CD4-positive, alpha-beta memory T cell (primary cell): Measurements from ENCODE around the gene ERICH6. TPM values are rescaled to one million over a fixed set of nuclear protein-coding genes. Genes with fewer than 3 reads are reported as not detected.

Experiments used
- CTCF ChIA-PET: fragments of 350-600 bp; sonication (Branson Sonifier 250); formaldehyde crosslinking; loops from one replicate; lab custom pipeline; 2021; ENCODE audit warnings: inconsistent platforms; ENCODE audit not compliant: partially characterized antibody; lab: Charles Lee
- POLR2A ChIA-PET: fragments of 350-600 bp; sonication (Branson Sonifier 250); formaldehyde crosslinking; loops from one replicate; lab custom pipeline; 2021; ENCODE audit not compliant: partially characterized antibody; lab: Charles Lee
- DNase-seq, 5 donors: peaks; one replicate each; pipeline versions ENCODE4 v3.0.0 to v3.0.0-alpha.2; 2020 to 2022; ENCODE audit warnings: mixed read lengths in 1 of 5
- H3K27ac ChIP-seq: one replicate; pipeline ENCODE4 v1.7.0; 2013; ENCODE audit warnings: low read depth, low read length
- H3K27me3 ChIP-seq: 2 replicates; pipeline ENCODE4 v1.7.0; 2013; ENCODE audit warnings: mild to moderate bottlenecking, low read length, moderate library complexity; ENCODE audit not compliant: insufficient read depth
- H3K36me3 ChIP-seq: 2 replicates; pipeline ENCODE4 v1.7.0; 2013; ENCODE audit warnings: mild to moderate bottlenecking, low read length, moderate library complexity; ENCODE audit not compliant: insufficient read depth
- H3K4me1 ChIP-seq: 2 replicates; pipeline ENCODE4 v1.7.0; 2013; ENCODE audit warnings: mild to moderate bottlenecking, low read length, moderate library complexity; ENCODE audit not compliant: insufficient read depth
- H3K4me3 ChIP-seq, 2 donors: one replicate each; pipeline ENCODE4 v1.7.0; 2013; ENCODE audit warnings: low read length in 2 of 2, mild to moderate bottlenecking in 1 of 2
- H3K9me3 ChIP-seq, 2 donors: one replicate each; pipeline ENCODE4 v1.7.0; 2013; ENCODE audit warnings: low read length in 2 of 2, control low read depth in 1 of 2; ENCODE audit not compliant: control insufficient read depth in 1 of 2
- H3K27ac Mint-ChIP-seq, 7 donors: one replicate each; pipeline ENCODE4 v1.8.0; 2020 to 2021; ENCODE audit warnings: mixed read lengths in 7 of 7, mild to moderate bottlenecking in 6 of 7, inconsistent platforms in 3 of 7, moderate library complexity in 3 of 7
- H3K27me3 Mint-ChIP-seq, 2 donors: one replicate each; pipeline ENCODE4 v1.8.0; 2020 to 2021; ENCODE audit warnings: mixed read lengths in 2 of 2
- H3K36me3 Mint-ChIP-seq, 2 donors: one replicate each; pipeline ENCODE4 v1.8.0; 2020 to 2021; ENCODE audit warnings: mixed read lengths in 2 of 2, inconsistent platforms in 1 of 2, mild to moderate bottlenecking in 1 of 2
- H3K4me1 Mint-ChIP-seq, 4 donors: one replicate each; pipeline ENCODE4 v1.8.0; 2020 to 2021; ENCODE audit warnings: mixed read lengths in 4 of 4, mild to moderate bottlenecking in 1 of 4
- H3K4me3 Mint-ChIP-seq, 8 donors: one replicate each; pipeline ENCODE4 v1.8.0; 2020 to 2021; ENCODE audit warnings: mixed read lengths in 8 of 8, mild to moderate bottlenecking in 7 of 8, moderate library complexity in 6 of 8, inconsistent platforms in 3 of 8
- H3K9me3 Mint-ChIP-seq, 8 donors: one replicate each; pipeline ENCODE4 v1.8.0; 2020 to 2021; ENCODE audit warnings: mixed read lengths in 8 of 8, mild to moderate bottlenecking in 5 of 8, inconsistent platforms in 3 of 8, moderate library complexity in 1 of 8
- intact Hi-C: fragments of 100-400 bp; cut with micrococcal nuclease; formaldehyde crosslinking; loops from one replicate; pipeline ENCODE4 v1.15.1; 2023
- polyA plus RNA-seq, 2 donors: library from polyadenylated mRNA; unstranded; fragments of 300-500 nt; fragmentation: Illumina TruSeq; gene quantifications; one replicate each; pipeline ENCODE4 v1.2.3, GENCODE V29; 2021
- total RNA-seq, 2 experiments: library from RNA; stranded (reverse); gene quantifications; one replicate each; pipeline ENCODE4 v1.2.3, GENCODE V29; 2021

ERICH6 gene
- total and polyA plus RNA-seq, 4 experiments from 2014 or later = 0.75 TPM; not detected in 3

DNA sequence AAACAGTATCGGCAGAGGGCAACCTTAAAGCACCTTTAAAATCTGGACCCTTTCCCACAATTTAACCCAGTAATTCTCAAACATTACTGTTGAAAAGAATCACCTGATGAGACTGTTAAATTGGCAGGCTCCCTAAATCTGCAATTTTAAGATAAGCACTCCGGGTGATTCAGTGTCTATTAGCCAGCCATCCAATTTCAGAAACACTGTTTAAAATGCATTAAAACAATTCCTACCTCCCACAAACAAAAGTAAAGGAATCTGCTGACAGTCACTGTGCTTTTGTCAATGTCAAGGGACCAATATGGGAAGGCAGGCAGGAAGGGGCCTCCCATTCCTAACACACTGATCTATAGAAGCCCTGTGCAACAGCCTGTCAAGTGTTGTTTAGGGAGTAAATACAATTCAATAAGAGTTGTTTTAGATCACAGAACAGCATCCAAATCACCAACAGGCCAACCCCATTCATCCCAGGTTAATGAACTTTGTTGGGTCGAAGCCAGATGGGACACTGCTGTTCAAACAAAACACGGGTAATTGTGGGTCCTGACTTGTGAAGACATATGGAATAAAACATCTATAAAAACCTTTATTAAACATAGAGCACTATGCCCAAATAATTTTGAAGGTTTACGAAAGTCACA, 37.9 kb upstream of the ERICH6 start:
- ChIA-PET CTCF (no interaction called here), POLR2A (interaction anchor here (1.0 kb wide), 1 partner anchor 22 kb away, joined by 3 read pairs; no protein-coding TSS in a partner anchor)
- intact Hi-C loops = no loop called here
- Histone ChIP-seq H3K4me1 (peaks cover 72% of the 10 kb centered on the region), H3K9me3 (no peaks in the 10 kb centered on the region), H3K27me3 (no peaks in the 10 kb centered on the region), H3K36me3 (peaks cover 20% of the 10 kb centered on the region), H3K4me3 (no peak overlapping the region), H3K27ac (no peak overlapping the region)
- Mint-ChIP-seq H3K36me3 (peaks cover 22 to 29% of the 10 kb centered on the region in 2 donors), H3K27ac (peak overlapping the region in 3 of 7 donors; percentile 65 to 94 (median 70)), H3K4me1 (peaks cover 48 to 91% (median 73%) of the 10 kb centered on the region in 4 donors), H3K27me3 (no peaks in the 10 kb centered on the region), H3K9me3 (peaks cover 0 to 2% (median 0%) of the 10 kb centered on the region in 8 donors), H3K4me3 (no peak overlapping the region)
- no peak for DNase-seq

GRCh38 chr3:150740733-150741496, 37.2 kb upstream of the ERICH6 start:
- peaks cover 46 to 84% (median 67%) of the 10 kb centered on the region in 4 donors for H3K4me1 Mint-ChIP-seq
- Histone ChIP-seq H3K36me3 (peaks cover 20% of the 10 kb centered on the region), H3K9me3 (no peaks in the 10 kb centered on the region), H3K27ac (no peak overlapping the region), H3K27me3 (no peaks in the 10 kb centered on the region), H3K4me3 (no peak overlapping the region), H3K4me1 (peaks cover 65% of the 10 kb centered on the region)
- H3K36me3 Mint-ChIP-seq = peaks cover 22 to 29% of the 10 kb centered on the region in 2 donors
- ChIA-PET POLR2A (interaction anchor here (1.5 kb wide), 1 partner anchor 23 kb away, joined by 4 read pairs; no protein-coding TSS in a partner anchor), CTCF (interaction anchor here (0.7 kb wide), 1 partner anchor 28 kb away, joined by 3 read pairs; no protein-coding TSS in a partner anchor)
- no peak overlapping the region for H3K4me3 Mint-ChIP-seq
- H3K9me3 Mint-ChIP-seq = peaks cover 0 to 2% (median 0%) of the 10 kb centered on the region in 8 donors
- H3K27ac Mint-ChIP-seq = peak overlapping the region in 6 of 7 donors; percentile 37 to 94 (median 66)
- no peak for DNase-seq
- intact Hi-C loops = no loop called here
- no peaks in the 10 kb centered on the region for H3K27me3 Mint-ChIP-seq

DNA sequence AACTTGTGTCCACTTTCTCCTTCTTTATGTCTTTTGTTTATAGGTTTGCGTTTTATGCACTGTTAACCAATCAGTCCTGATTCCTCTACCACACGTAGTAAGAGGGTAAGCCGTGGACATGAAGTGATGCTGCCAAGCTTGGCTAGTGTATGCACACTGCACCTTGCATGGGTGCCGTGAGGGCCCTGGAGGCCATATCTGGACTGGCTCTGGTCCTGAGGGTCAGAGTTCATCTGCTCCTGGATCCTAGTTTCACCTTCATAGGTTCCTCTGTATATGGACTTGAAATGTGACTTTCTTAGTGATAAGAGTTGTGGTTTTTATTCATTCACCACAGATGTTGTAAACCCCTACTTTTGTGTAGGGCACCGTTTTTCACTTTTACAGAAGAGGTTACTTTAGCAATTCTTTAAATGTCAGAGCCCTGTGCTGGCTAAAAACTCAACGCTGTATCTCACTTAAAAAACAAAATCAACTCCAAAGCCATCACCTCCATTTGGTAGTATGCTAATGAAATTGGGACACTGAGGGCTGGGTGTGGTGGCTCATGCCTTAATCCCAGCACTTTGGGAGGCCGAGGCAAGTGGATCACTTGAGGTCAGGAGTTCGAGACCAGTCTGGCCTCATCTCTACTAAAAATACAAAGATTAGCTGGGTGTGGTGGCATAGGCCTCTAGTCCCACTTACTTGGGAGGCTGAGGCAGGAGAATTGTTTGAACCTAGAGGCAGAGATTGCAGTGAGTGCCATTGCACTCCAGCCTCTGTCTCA, 36.3 kb upstream of the ERICH6 start:
- H3K4me3 Mint-ChIP-seq = peak overlapping the region in 7 of 8 donors; percentile 3 to 71 (median 37)
- intact Hi-C loops = no loop called here

DNA sequence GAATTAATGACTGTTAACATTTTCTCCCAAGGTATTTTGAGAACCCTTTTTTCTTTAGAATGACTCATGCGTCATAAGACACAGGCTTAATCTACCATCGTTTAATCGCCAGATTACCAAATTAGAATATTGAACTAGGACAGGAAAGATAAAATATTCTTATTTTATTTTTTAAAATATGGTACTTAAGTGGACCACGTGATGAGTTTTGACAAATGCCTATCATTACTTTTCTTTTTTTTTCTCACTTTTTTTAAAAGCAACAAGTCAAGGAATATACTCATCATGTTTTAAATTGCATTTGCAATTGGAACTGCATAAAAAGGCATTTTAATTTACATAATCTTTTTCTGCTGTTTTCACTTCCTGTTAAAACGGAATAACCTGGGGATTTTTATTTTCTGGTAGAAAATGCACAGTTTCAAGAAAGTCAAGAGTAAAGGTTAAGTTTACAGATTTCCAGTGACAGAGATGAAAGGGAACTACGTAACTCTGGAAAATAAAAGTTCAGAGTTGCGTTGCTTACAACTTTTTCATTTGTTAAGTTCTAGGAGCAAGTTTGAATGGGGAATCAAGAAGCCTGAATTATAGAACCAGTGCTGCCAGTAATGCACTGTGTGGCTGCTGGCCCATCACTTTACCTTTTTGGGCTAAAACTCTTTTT, 35.6 kb upstream of the ERICH6 start:
- peak overlapping the region in 4 of 8 donors; percentile 25 to 54 (median 46) for H3K4me3 Mint-ChIP-seq
- H3K9me3 Mint-ChIP-seq = peaks cover 0 to 2% (median 0%) of the 10 kb centered on the region in 8 donors
- Histone ChIP-seq H3K9me3 (no peaks in the 10 kb centered on the region), H3K27ac (no peak overlapping the region), H3K4me3 (no peak overlapping the region), H3K27me3 (no peaks in the 10 kb centered on the region), H3K36me3 (peaks cover 20% of the 10 kb centered on the region), H3K4me1 (peaks cover 54% of the 10 kb centered on the region)
- POLR2A ChIA-PET = interaction anchor here (1.5 kb wide), 1 partner anchor 24 kb away, joined by 4 read pairs; no protein-coding TSS in a partner anchor
- H3K4me1 Mint-ChIP-seq = peaks cover 37 to 72% (median 55%) of the 10 kb centered on the region in 4 donors
- no peak for DNase-seq
- CTCF ChIA-PET = no interaction called here
- H3K27ac Mint-ChIP-seq = peak overlapping the region in 6 of 7 donors; percentile 13 to 85 (median 80)
- intact Hi-C loops = no loop called here
- H3K27me3 Mint-ChIP-seq = no peaks in the 10 kb centered on the region
- H3K36me3 Mint-ChIP-seq = peaks cover 22 to 29% of the 10 kb centered on the region in 2 donors

More for the DNA sequence above, 36.3 kb upstream of the ERICH6 start:
- peaks cover 0 to 2% (median 0%) of the 10 kb centered on the region in 8 donors for H3K9me3 Mint-ChIP-seq
- Histone ChIP-seq H3K4me3 (no peak overlapping the region), H3K27ac (no peak overlapping the region), H3K27me3 (no peaks in the 10 kb centered on the region), H3K4me1 (peaks cover 61% of the 10 kb centered on the region), H3K9me3 (no peaks in the 10 kb centered on the region), H3K36me3 (peaks cover 20% of the 10 kb centered on the region)
- ChIA-PET POLR2A (interaction anchor here (1.5 kb wide), 1 partner anchor 23 kb away, joined by 4 read pairs; no protein-coding TSS in a partner anchor), CTCF (no interaction called here)
- peak overlapping the region; percentile 62 to 85 (median 81) for H3K27ac Mint-ChIP-seq
- no peak for DNase-seq
- H3K4me1 Mint-ChIP-seq = peaks cover 45 to 79% (median 61%) of the 10 kb centered on the region in 4 donors
- H3K27me3 Mint-ChIP-seq = no peaks in the 10 kb centered on the region
- peaks cover 22 to 29% of the 10 kb centered on the region in 2 donors for H3K36me3 Mint-ChIP-seq

- Histone ChIP-seq H3K9me3 (no peaks in the 10 kb centered on the region), H3K27me3 (no peaks in the 10 kb centered on the region), H3K36me3 (peaks cover 20% of the 10 kb centered on the region), H3K27ac (no peak overlapping the region), H3K4me1 (peaks cover 53% of the 10 kb centered on the region), H3K4me3 (no peak overlapping the region)
- Mint-ChIP-seq H3K9me3 (peaks cover 0 to 2% (median 0%) of the 10 kb centered on the region in 8 donors), H3K36me3 (peaks cover 22 to 24% of the 10 kb centered on the region in 2 donors), H3K27ac (no peak overlapping the region), H3K4me3 (no peak overlapping the region), H3K27me3 (no peaks in the 10 kb centered on the region), H3K4me1 (peaks cover 33 to 66% (median 50%) of the 10 kb centered on the region in 4 donors)
- ChIA-PET POLR2A (interaction anchor here (1.1 kb wide), 1 partner anchor 25 kb away, joined by 7 read pairs; the partner anchor contains the start of gene SIAH2), CTCF (interaction anchor here (1.2 to 1.6 kb wide), 2 partner anchors 26 to 49 kb away, joined by 5 to 6 read pairs; no protein-coding TSS in a partner anchor)
- intact Hi-C loops = no loop called here
- no peak for DNase-seq
These were observed 35.0 kb upstream of the ERICH6 start for GRCh38 chr3:150738688-150739087.
